SK-N-SH (cell line): ENCODE data around the gene SOX18. TPM values are rescaled to one million over a fixed set of nuclear protein-coding genes. Genes with fewer than 3 reads are reported as not detected.

Experiments used
- CTCF ChIA-PET: fragments of 300-600, 350-600 bp; formaldehyde crosslinking; extraction: SDS; loops from one replicate; lab custom pipeline; 2021; lab: Yijun Ruan, JAX
- POLR2A ChIA-PET: fragments of 350-600 bp; sonication (Branson Sonifier 250); formaldehyde crosslinking; extraction: SDS; loops from one replicate; lab custom pipeline; 2020; ENCODE audit warnings: antibody characterized with exemption, inconsistent platforms; lab: Yijun Ruan, JAX
- DNase-seq: peaks from one replicate; pipeline ENCODE4 v3.0.0; 2012
- H2AFZ ChIP-seq: fragments of 200-600 bp; sonication (generic); 2 replicates; pipeline ENCODE4 v1.8.1; 2016; ENCODE audit warnings: antibody characterized with exemption, mild to moderate bottlenecking, low read depth
- H3F3A ChIP-seq: fragments of 200-600 bp; sonication (generic); replicated peaks from 2 replicates; pipeline ENCODE3; 2016; ENCODE audit warnings: antibody characterized with exemption, mild to moderate bottlenecking; ENCODE audit not compliant: insufficient read depth
- H3K27ac ChIP-seq, 2 experiments: fragments of 200-500 bp in 1 of 2; fragments of 200-600 bp in 1 of 2; sonication (Bioruptor generic) in 1 of 2; sonication (generic), shearing (Covaris generic) in 1 of 2; 2 replicates each; pipeline versions ENCODE4 v1.5.1 to v1.6.1; 2014 to 2016; ENCODE audit warnings: low read depth in 2 of 2, inconsistent platforms in 1 of 2, low read length in 1 of 2, mild to moderate bottlenecking in 1 of 2, mixed read lengths in 1 of 2
- H3K27me3 ChIP-seq: fragments of 200-600 bp; sonication (generic), shearing (Covaris generic); 2 replicates; pipeline ENCODE4 v1.6.1; 2016; ENCODE audit warnings: mixed run types; ENCODE audit not compliant: insufficient read depth
- H3K36me3 ChIP-seq, 2 experiments: fragments of 200-500 bp in 1 of 2; fragments of 200-600 bp in 1 of 2; sonication (Bioruptor generic) in 1 of 2; sonication (generic) in 1 of 2; replicated peaks in 1 of 2; 2 replicates each; pipeline versions ENCODE3 to v1.5.1; 2014 to 2016; ENCODE audit warnings: low read length in 1 of 2, mild to moderate bottlenecking in 1 of 2; ENCODE audit not compliant: insufficient read depth in 2 of 2, control insufficient read depth in 1 of 2
- H3K4me1 ChIP-seq, 2 experiments: fragments of 200-500 bp in 1 of 2; fragments of 200-600 bp in 1 of 2; sonication (Bioruptor generic) in 1 of 2; sonication (generic), shearing (Covaris generic) in 1 of 2; 2 replicates each; pipeline versions ENCODE4 v1.5.1 to v1.6.1; 2014 to 2016; ENCODE audit warnings: low read depth in 1 of 2, low read length in 1 of 2, mixed run types in 1 of 2; ENCODE audit not compliant: insufficient read depth in 2 of 2, control insufficient read depth in 1 of 2
- H3K4me2 ChIP-seq: fragments of 200-600 bp; sonication (generic), shearing (Covaris generic); 2 replicates; pipeline ENCODE4 v1.6.1; 2017; ENCODE audit warnings: mixed run types
- H3K4me3 ChIP-seq, 2 experiments: fragments of 200-500 bp in 1 of 2; fragments of 200-600 bp in 1 of 2; sonication (Bioruptor generic) in 1 of 2; sonication (generic), shearing (Covaris generic) in 1 of 2; 2 replicates each; pipeline versions ENCODE4 v1.5.1 to v1.8.1; 2014 to 2016; ENCODE audit warnings: low read depth in 2 of 2, inconsistent platforms in 1 of 2, low read length in 1 of 2, mild to moderate bottlenecking in 1 of 2, mixed read lengths in 1 of 2, moderate library complexity in 1 of 2
- H3K79me2 ChIP-seq: fragments of 200-600 bp; sonication (generic); 2 replicates; pipeline ENCODE4 v1.8.1; 2017; ENCODE audit warnings: mild to moderate bottlenecking; ENCODE audit not compliant: insufficient read depth
- H3K9ac ChIP-seq: fragments of 200-600 bp; sonication (generic); 2 replicates; pipeline ENCODE4 v1.6.1; 2017; ENCODE audit warnings: mixed run types
- H3K9me2 ChIP-seq: fragments of 200-600 bp; sonication (generic); 2 replicates; pipeline ENCODE4 v1.6.1; 2017; ENCODE audit warnings: mixed run types
- H3K9me3 ChIP-seq: fragments of 200-600 bp; sonication (generic); 2 replicates; pipeline ENCODE4 v1.6.1; 2017; ENCODE audit warnings: mixed run types, mild to moderate bottlenecking, moderate library complexity
- H4K20me1 ChIP-seq: fragments of 200-600 bp; sonication (generic); 2 replicates; pipeline ENCODE4 v1.6.1; 2017; ENCODE audit warnings: mild to moderate bottlenecking, mixed run types; ENCODE audit not compliant: insufficient read depth
- ELF1 ChIP-seq: IDR thresholded peaks from 2 replicates; pipeline ENCODE4 v1.4.0; 2012
- EZH2phosphoT487 ChIP-seq: fragments of 200-600 bp; sonication (generic); IDR thresholded peaks from 2 replicates; pipeline ENCODE4 v1.6.1; 2017; ENCODE audit warnings: low read depth, mixed run types, mild to moderate bottlenecking, antibody characterized with exemption, moderate library complexity, borderline replicate concordance
- FOSL2 ChIP-seq: IDR thresholded peaks from 2 replicates; pipeline ENCODE4 v1.4.0; 2012; ENCODE audit warnings: low read depth, mild to moderate bottlenecking, moderate library complexity, borderline replicate concordance
- FOXJ3 ChIP-seq: sonication (generic); formaldehyde crosslinking; IDR thresholded peaks from 2 replicates; pipeline ENCODE4 v1.5.1; 2020; ENCODE audit warnings: mild to moderate bottlenecking, missing genetic modification reagents
- FOXM1 ChIP-seq: IDR thresholded peaks from 2 replicates; pipeline ENCODE4 v1.4.0; 2012; ENCODE audit warnings: low read depth, mild to moderate bottlenecking
- MXI1 ChIP-seq: IDR thresholded peaks from 2 replicates; pipeline ENCODE4 v1.6.1; 2012; ENCODE audit warnings: mild to moderate bottlenecking, low read depth, low read length, improper control_type of control experiment
- NFIC ChIP-seq: IDR thresholded peaks from 2 replicates; pipeline ENCODE4 v1.4.0; 2012; ENCODE audit warnings: borderline replicate concordance
- NRF1 ChIP-seq: IDR thresholded peaks from 2 replicates; pipeline ENCODE4 v1.6.1; 2012; ENCODE audit warnings: low read depth, mild to moderate bottlenecking, low read length
- POLR2AphosphoS5 ChIP-seq: IDR thresholded peaks from 2 replicates; pipeline ENCODE4 v1.6.1; 2012; ENCODE audit warnings: low read depth, low read length
- RAD21 ChIP-seq: IDR thresholded peaks from 2 replicates; pipeline ENCODE4 v1.6.1; 2012; ENCODE audit warnings: mild to moderate bottlenecking, low read length
- RCOR1 ChIP-seq: fragments of 150-350 bp; IDR thresholded peaks from 2 replicates; pipeline ENCODE4 v1.6.1; 2017; ENCODE audit warnings: antibody characterized with exemption, low read length
- RFX5 ChIP-seq: IDR thresholded peaks from 2 replicates; pipeline ENCODE4 v1.6.1; 2012; ENCODE audit warnings: mild to moderate bottlenecking, improper control_type of control experiment, low read length
- SIN3A ChIP-seq: IDR thresholded peaks from 2 replicates; pipeline ENCODE4 v1.6.1; 2012; ENCODE audit warnings: low read depth, mild to moderate bottlenecking, low read length, moderate library complexity, borderline replicate concordance
- SMC3 ChIP-seq: IDR thresholded peaks from 2 replicates; pipeline ENCODE4 v1.6.1; 2012; ENCODE audit warnings: low read depth, low read length, improper control_type of control experiment
- TCF12 ChIP-seq: IDR thresholded peaks from 2 replicates; pipeline ENCODE4 v1.4.0; 2012
- YY1 ChIP-seq: IDR thresholded peaks from 2 replicates; pipeline ENCODE4 v1.4.0; 2012; ENCODE audit warnings: low read depth, mild to moderate bottlenecking
- ZBTB33 ChIP-seq: IDR thresholded peaks from 2 replicates; pipeline ENCODE4 v1.4.0; 2012; ENCODE audit warnings: low read depth, borderline replicate concordance
- WGBS: methylation state at CpG from one replicate; pipeline ENCODE4 v1.1.6; 2017; ENCODE audit warnings: low lambda C conversion rate; 5-methylcytosine and 5-hydroxymethylcytosine counted together
- polyA plus RNA-seq, 3 experiments: library from polyadenylated mRNA; depleted of rRNA; stranded (reverse); fragments of >200 nt; gene quantifications; 2 replicates each; pipeline ENCODE4 v1.2.3, GENCODE V29; 2012
- TF ChIP-seq, protein P1 (sequence below): fragments of 150-350 bp; IDR thresholded peaks from 2 replicates; pipeline ENCODE4 v1.6.1; 2016; ENCODE audit warnings: mild to moderate bottlenecking, low read depth, low read length
- TF ChIP-seq, protein P2 (sequence below): IDR thresholded peaks from 2 replicates; pipeline ENCODE4; 2012
- TF ChIP-seq, protein P3 (sequence below): IDR thresholded peaks from 2 replicates; pipeline ENCODE4 v1.6.1; 2012; ENCODE audit warnings: mild to moderate bottlenecking, low read depth, low read length, moderate library complexity

SOX18 gene
- polyA plus RNA-seq, 1 of the 3 experiments (the other 2 are of a cell fraction): not detected

DNA sequence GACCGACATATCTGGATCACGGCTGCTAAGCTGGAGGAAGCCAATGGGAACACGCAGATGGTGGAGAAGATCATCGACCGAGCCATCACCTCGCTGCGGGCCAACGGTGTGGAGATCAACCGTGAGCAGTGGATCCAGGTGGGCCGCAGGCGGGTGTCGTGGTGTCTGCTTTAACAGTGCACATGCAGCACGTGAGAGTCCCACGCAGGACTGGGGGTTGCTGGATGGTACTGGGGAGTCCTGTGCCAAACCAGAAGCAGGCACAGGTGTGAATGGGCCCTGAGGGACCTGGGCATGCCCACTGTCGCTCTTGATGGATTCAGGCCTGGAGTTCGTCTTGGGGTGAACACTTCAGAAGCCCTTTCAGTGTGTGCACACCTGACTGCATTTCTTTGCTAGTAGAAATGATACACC lies 38.1 kb downstream of the SOX18 start:
- H3K9me3 ChIP-seq: no peaks in the 10 kb centered on the region
- CTCF ChIA-PET: no interaction called here
- H3F3A ChIP-seq: no peaks in the 10 kb centered on the region
- H3K79me2 ChIP-seq: peaks cover 19% of the 10 kb centered on the region
- DNase-seq: no peak
- 94% methylated on average over 13 of the region's 16 CpGs for WGBS
- peaks cover 44 to 49% of the 10 kb centered on the region in 2 experiments for H3K36me3 ChIP-seq
- H3K9me2 ChIP-seq: no peaks in the 10 kb centered on the region
- no peaks in the 10 kb centered on the region for H3K27me3 ChIP-seq
- H2AFZ ChIP-seq: no peak overlapping the region
- H3K4me1 ChIP-seq: no peaks in the 10 kb centered on the region
- no peak overlapping the region for H3K9ac ChIP-seq
- no peaks in the 10 kb centered on the region for H4K20me1 ChIP-seq
- TF ChIP-seq RCOR1 (no peak), MXI1 (no peak), YY1 (no peak), FOXJ3 (no peak), EZH2phosphoT487 (no peak), NRF1 (no peak), NFIC (no peak), SIN3A (no peak), RFX5 (no peak), FOSL2 (no peak), POLR2AphosphoS5 (no peak), SMC3 (no peak), ELF1 (no peak), RAD21 (no peak), ZBTB33 (no peak), FOXM1 (no peak)
- TF ChIP-seq, protein P1, sequence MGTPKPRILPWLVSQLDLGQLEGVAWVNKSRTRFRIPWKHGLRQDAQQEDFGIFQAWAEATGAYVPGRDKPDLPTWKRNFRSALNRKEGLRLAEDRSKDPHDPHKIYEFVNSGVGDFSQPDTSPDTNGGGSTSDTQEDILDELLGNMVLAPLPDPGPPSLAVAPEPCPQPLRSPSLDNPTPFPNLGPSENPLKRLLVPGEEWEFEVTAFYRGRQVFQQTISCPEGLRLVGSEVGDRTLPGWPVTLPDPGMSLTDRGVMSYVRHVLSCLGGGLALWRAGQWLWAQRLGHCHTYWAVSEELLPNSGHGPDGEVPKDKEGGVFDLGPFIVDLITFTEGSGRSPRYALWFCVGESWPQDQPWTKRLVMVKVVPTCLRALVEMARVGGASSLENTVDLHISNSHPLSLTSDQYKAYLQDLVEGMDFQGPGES: no peak
- H3K4me3 ChIP-seq: no peak overlapping the region
- no peak overlapping the region for H3K27ac ChIP-seq
- POLR2A ChIA-PET: no interaction called here
- H3K4me2 ChIP-seq: no peak overlapping the region

DNA sequence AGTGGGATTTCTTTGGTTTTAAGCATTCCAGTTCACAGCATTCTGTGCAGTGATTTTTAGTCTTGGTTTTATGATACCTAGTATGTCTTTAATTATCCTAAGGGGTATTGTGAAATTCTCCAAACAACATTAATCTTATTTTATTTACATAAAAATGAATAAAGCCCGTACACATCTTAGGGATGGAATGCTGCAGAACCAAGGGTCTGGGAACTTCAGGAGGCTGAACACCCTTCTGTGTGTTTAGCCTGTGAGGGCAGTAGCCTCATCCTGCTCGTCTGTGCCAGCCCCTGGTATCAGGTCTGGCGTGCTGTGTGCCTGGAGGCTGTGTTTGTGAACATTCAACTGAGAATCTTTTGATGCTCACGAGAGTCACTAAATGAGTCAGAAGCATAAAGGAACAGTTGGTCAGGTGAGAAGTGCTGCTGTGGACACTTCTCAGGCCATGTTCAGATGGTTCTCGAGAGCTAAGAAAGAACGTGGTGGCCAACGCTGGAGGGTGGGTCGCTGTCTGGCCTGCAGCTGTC lies 38.7 kb downstream of the SOX18 start:
- Histone ChIP-seq H4K20me1 (no peaks in the 10 kb centered on the region), H3K27me3 (no peaks in the 10 kb centered on the region), H3K9me3 (no peaks in the 10 kb centered on the region), H3K9ac (no peak overlapping the region), H3K4me2 (no peak overlapping the region), H3K4me3 (no peak overlapping the region), H3K9me2 (no peaks in the 10 kb centered on the region), H2AFZ (no peak overlapping the region), H3K79me2 (peaks cover 22% of the 10 kb centered on the region), H3K4me1 (no peaks in the 10 kb centered on the region), H3K36me3 (peaks cover 43 to 55% of the 10 kb centered on the region in 2 experiments), H3K27ac (no peak overlapping the region), H3F3A (no peaks in the 10 kb centered on the region)
- 94% methylated on average over 8 of the region's 8 CpGs for WGBS
- ChIA-PET POLR2A (no interaction called here), CTCF (interaction anchor here (0.9 to 1.1 kb wide), 3 partner anchors 11 to 37 kb away, joined by 3 read pairs; no protein-coding TSS in a partner anchor)
- no peak for DNase-seq
- TF ChIP-seq, protein P2, sequence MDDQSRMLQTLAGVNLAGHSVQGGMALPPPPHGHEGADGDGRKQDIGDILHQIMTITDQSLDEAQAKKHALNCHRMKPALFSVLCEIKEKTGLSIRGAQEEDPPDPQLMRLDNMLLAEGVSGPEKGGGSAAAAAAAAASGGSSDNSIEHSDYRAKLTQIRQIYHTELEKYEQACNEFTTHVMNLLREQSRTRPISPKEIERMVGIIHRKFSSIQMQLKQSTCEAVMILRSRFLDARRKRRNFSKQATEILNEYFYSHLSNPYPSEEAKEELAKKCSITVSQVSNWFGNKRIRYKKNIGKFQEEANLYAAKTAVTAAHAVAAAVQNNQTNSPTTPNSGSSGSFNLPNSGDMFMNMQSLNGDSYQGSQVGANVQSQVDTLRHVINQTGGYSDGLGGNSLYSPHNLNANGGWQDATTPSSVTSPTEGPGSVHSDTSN: no peak
- TF ChIP-seq, protein P3, sequence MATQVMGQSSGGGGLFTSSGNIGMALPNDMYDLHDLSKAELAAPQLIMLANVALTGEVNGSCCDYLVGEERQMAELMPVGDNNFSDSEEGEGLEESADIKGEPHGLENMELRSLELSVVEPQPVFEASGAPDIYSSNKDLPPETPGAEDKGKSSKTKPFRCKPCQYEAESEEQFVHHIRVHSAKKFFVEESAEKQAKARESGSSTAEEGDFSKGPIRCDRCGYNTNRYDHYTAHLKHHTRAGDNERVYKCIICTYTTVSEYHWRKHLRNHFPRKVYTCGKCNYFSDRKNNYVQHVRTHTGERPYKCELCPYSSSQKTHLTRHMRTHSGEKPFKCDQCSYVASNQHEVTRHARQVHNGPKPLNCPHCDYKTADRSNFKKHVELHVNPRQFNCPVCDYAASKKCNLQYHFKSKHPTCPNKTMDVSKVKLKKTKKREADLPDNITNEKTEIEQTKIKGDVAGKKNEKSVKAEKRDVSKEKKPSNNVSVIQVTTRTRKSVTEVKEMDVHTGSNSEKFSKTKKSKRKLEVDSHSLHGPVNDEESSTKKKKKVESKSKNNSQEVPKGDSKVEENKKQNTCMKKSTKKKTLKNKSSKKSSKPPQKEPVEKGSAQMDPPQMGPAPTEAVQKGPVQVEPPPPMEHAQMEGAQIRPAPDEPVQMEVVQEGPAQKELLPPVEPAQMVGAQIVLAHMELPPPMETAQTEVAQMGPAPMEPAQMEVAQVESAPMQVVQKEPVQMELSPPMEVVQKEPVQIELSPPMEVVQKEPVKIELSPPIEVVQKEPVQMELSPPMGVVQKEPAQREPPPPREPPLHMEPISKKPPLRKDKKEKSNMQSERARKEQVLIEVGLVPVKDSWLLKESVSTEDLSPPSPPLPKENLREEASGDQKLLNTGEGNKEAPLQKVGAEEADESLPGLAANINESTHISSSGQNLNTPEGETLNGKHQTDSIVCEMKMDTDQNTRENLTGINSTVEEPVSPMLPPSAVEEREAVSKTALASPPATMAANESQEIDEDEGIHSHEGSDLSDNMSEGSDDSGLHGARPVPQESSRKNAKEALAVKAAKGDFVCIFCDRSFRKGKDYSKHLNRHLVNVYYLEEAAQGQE: no peak
- TF ChIP-seq RAD21 (no peak), TCF12 (no peak), ZBTB33 (no peak)
